Vagina (tissue), 2 donors: ENCODE data around the gene TSHR.

Source experiments
- POLR2AphosphoS5 ChIP-seq, 2 donors: sonication (generic); formaldehyde crosslinking; IDR thresholded peaks; one replicate each; pipeline ENCODE4 v1.9.0; 2017; ENCODE audit warnings: antibody characterized with exemption in 2 of 2, mild to moderate bottlenecking in 2 of 2, low read depth in 1 of 2; ENCODE audit not compliant: insufficient read depth in 1 of 2
- TF ChIP-seq, protein P1 (sequence below), 3 experiments: fragments of 450-650 bp in 2 of 3; fragments of 200-600 bp in 1 of 3; sonication (generic) in 1 of 3; IDR thresholded peaks; one replicate each; pipeline ENCODE4 v1.5.1; 2017 to 2019; ENCODE audit warnings: antibody characterized with exemption in 3 of 3, mild to moderate bottlenecking in 2 of 3, moderate library complexity in 2 of 3

DNA sequence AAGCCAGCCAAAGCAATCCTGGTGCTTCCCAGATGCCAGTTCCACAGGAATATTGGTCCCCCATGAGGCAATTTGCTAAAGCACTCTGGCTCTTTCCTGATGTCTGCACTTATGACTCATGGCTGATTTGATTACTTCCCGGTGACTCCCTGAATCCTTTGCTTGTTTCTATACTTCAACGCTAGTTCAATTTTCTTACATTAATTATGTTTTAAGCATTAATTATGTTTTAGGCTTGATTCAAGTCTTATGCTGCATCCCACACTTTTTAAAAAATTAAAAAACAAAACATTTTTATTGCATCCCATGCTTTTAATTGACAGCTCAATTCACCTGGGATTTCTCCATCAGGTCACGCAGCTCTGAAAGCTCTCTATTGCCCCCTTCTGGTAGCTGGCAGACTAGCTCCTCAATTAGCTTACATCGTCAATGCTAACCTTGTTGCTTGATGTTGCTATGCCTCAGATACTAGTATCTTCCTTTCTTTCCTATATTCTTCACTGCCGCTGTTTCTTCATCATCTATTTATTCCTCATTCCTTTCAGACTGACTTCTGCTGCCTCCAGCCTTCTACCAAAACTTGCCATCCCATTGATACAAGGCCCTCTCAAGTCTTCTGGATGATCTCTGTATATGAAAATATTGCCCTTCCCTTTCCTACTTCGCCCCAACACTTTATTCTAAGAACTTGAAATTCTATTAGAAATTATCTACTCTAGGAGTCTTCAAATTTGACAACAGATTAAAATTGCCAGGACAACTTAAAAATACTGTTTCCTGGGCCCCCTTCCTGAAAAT lies 32.0 kb downstream of the TSHR start:
- peak in 1 of 2 donors; percentile 72 for TF ChIP-seq POLR2AphosphoS5 (IDR thresholded peaks at IDR 0.05; ENCODE audit: insufficient read depth in 1 of 2, low read depth in 1 of 2)
- TF ChIP-seq, protein P1, sequence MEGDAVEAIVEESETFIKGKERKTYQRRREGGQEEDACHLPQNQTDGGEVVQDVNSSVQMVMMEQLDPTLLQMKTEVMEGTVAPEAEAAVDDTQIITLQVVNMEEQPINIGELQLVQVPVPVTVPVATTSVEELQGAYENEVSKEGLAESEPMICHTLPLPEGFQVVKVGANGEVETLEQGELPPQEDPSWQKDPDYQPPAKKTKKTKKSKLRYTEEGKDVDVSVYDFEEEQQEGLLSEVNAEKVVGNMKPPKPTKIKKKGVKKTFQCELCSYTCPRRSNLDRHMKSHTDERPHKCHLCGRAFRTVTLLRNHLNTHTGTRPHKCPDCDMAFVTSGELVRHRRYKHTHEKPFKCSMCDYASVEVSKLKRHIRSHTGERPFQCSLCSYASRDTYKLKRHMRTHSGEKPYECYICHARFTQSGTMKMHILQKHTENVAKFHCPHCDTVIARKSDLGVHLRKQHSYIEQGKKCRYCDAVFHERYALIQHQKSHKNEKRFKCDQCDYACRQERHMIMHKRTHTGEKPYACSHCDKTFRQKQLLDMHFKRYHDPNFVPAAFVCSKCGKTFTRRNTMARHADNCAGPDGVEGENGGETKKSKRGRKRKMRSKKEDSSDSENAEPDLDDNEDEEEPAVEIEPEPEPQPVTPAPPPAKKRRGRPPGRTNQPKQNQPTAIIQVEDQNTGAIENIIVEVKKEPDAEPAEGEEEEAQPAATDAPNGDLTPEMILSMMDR (IDR thresholded peaks at IDR 0.05) = peak; percentile 80 to 97 (median 89)
